ENCODE results near the gene ABCA7. TPM values are rescaled to one million over a fixed set of nuclear protein-coding genes. Genes with fewer than 3 reads are reported as not detected.

The ABCA7 gene
- total and polyA plus RNA-seq, 2 donors = 1.9 to 5.9 TPM

GRCh38 chr19:1086613-1087012 is 46.7 kb downstream of the ABCA7 start:
- Histone ChIP-seq H3K4me1 (ENCODE audit: insufficient read depth) (peaks cover 2% of the 10 kb centered on the region), H3K4me3 (ENCODE audit: low read depth, low read length) (no peak overlapping the region), H3K27ac (ENCODE audit: low read depth) (no peak overlapping the region), H3K36me3 (ENCODE audit: insufficient read depth) (no peaks in the 10 kb centered on the region)
- 72% methylated on average over 21 of the region's 21 CpGs for WGBS
- DNase-seq (ENCODE audit: extremely low spot score) = no peak

DNA sequence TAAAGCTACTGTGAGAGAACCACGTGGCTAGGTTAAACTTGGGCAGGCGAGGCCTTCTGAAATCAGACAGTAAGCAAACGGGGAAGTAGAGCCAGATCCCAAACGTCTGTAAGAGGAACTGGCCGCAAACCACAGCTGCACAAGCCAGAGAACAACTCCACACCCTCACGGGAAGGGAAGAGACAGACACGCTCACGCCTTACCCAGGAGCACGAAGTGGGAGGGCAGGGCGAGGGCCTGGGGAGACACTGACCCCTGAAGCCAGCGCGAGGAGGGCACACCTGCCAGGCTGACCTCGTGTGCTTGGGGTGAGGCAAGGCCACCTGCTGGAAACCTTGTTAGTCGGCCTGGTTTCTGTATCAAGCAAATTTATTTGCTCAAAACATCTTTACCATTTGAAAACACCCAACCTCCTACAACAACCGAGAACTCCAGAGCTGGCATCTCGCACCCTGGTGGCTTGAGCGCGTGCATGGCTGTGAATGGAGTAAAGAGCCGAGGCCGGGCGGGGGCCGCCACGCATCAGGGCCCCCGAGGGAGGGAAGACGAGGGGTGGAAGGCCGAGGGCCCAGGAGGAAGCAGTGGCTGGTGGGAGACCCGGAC is 48.0 kb downstream of the ABCA7 start:
- no peaks in the 10 kb centered on the region for H3K4me1 ChIP-seq (ENCODE audit: insufficient read depth)
- DNase-seq (ENCODE audit: extremely low spot score) = no peak
- H3K36me3 ChIP-seq (ENCODE audit: insufficient read depth) = peaks cover 2% of the 10 kb centered on the region
- H3K27ac ChIP-seq (ENCODE audit: low read depth) = no peak overlapping the region
- WGBS = 70% methylated on average over 27 of the region's 27 CpGs
- no peak overlapping the region for H3K4me3 ChIP-seq (ENCODE audit: low read depth, low read length)

GRCh38 chr19:1088416-1089010 is 48.6 kb downstream of the ABCA7 start:
- DNase-seq (ENCODE audit: extremely low spot score) = no peak
- Histone ChIP-seq H3K27ac (ENCODE audit: low read depth) (no peak overlapping the region), H3K4me1 (ENCODE audit: insufficient read depth) (no peaks in the 10 kb centered on the region), H3K36me3 (ENCODE audit: insufficient read depth) (peaks cover 2% of the 10 kb centered on the region), H3K4me3 (ENCODE audit: low read depth, low read length) (no peak overlapping the region)
- 86% methylated on average over 27 of the region's 27 CpGs for WGBS

DNA sequence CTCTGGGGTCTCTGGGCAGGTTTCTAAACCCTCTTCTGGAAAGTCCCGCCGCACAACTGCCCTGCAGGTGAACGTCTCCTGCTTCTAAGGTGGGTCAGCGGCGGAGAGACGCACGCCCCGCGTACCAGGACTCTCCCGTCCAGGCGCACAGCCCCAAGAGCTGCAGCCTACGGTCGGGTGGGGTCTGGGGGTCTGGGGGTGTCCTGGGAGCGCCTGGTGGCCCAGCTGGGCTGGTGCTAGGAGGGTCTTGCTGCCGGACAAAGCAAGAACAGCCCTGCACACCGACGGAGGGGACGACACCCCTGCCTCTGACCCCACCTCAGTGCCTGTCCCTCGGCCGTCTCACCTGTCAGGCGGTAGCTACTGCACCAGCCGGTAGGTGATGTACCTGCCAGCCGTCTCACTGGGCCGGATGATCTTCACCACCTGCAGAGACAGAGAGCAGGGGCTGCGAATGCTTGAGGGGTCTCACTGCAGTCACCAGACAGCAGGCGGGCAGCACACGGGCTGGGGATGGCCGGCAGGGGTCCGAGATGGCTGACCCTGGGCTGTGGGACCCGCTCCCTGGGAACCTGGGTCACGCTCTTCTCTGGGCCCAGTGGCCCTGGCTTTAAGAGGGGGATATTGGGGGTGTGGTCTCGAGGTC is 49.3 kb downstream of the ABCA7 start:
- WGBS = 94% methylated on average over 32 of the region's 32 CpGs
- Histone ChIP-seq H3K27ac (ENCODE audit: low read depth) (no peak overlapping the region), H3K36me3 (ENCODE audit: insufficient read depth) (peaks cover 2% of the 10 kb centered on the region), H3K4me3 (ENCODE audit: low read depth, low read length) (no peak overlapping the region), H3K4me1 (ENCODE audit: insufficient read depth) (no peaks in the 10 kb centered on the region)
- no peak for DNase-seq (ENCODE audit: extremely low spot score)

DNA sequence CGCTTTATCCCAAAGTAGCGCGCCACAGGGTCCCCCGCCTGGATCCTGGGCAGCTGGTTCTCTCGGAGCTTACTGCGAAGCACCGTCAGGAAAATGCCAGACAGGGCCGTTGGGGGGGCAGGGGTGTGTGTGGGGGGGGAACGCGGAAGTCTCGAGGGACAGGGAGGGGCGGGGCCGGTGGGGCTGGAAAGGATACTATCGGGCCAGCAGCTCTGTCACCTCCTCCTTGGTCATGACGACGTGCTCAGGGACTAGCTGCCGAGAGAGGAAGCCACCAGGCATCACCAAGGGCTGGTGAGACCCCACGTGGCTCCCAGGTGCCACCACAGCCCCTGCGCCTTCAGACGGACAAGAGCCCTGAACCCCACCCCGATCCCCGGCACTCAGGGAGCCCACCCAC is 50.0 kb downstream of the ABCA7 start:
- WGBS = 87% methylated on average over 22 of the region's 22 CpGs
- no peak overlapping the region for H3K27ac ChIP-seq (ENCODE audit: low read depth)
- peaks cover 2% of the 10 kb centered on the region for H3K36me3 ChIP-seq (ENCODE audit: insufficient read depth)

GRCh38 chr19:1090731-1091543 is 51.0 kb downstream of the ABCA7 start:
- DNase-seq (ENCODE audit: extremely low spot score) = no peak
- H3K4me1 ChIP-seq (ENCODE audit: insufficient read depth) = no peaks in the 10 kb centered on the region
- 92% methylated on average over 38 of the region's 38 CpGs for WGBS
- peaks cover 2% of the 10 kb centered on the region for H3K36me3 ChIP-seq (ENCODE audit: insufficient read depth)
- no peak overlapping the region for H3K27ac ChIP-seq (ENCODE audit: low read depth)
- no peak overlapping the region for H3K4me3 ChIP-seq (ENCODE audit: low read depth, low read length)

More for the DNA sequence above, 50.0 kb downstream of the ABCA7 start:
- no peak for DNase-seq (ENCODE audit: extremely low spot score)
- no peak overlapping the region for H3K4me3 ChIP-seq (ENCODE audit: low read depth, low read length)
- H3K4me1 ChIP-seq (ENCODE audit: insufficient read depth) = no peaks in the 10 kb centered on the region

GRCh38 chr19:1091544-1092175 is 51.8 kb downstream of the ABCA7 start:
- no peak for DNase-seq (ENCODE audit: extremely low spot score)
- Histone ChIP-seq H3K4me3 (ENCODE audit: low read depth, low read length) (no peak overlapping the region), H3K36me3 (ENCODE audit: insufficient read depth) (peaks cover 2% of the 10 kb centered on the region), H3K27ac (ENCODE audit: low read depth) (no peak overlapping the region), H3K4me1 (ENCODE audit: insufficient read depth) (no peaks in the 10 kb centered on the region)
- WGBS = 92% methylated on average over 27 of the region's 27 CpGs

DNA sequence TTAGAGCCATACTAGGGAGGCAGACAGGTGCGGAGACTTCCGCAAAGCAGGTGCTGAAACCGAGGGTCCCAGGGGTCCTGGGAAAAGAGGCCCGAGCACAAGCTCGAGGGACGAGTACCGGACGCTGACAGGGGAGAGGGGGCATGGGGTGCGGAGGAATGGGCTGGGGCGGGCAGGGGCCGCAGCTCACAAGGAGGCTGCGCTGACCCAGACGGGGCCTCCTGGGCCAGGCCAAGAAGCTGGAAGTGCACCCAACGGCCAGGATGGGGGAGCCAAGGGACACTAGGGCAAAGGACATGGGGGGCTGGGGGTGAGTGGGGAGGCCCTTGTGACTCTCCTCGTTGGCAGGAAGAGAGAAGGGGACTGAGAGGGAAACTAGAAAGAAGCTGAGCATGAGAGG is 53.4 kb downstream of the ABCA7 start:
- H3K4me3 ChIP-seq (ENCODE audit: low read depth, low read length) = no peak overlapping the region
- H3K27ac ChIP-seq (ENCODE audit: low read depth) = no peak overlapping the region
- H3K36me3 ChIP-seq (ENCODE audit: insufficient read depth) = peaks cover 2% of the 10 kb centered on the region

DNA sequence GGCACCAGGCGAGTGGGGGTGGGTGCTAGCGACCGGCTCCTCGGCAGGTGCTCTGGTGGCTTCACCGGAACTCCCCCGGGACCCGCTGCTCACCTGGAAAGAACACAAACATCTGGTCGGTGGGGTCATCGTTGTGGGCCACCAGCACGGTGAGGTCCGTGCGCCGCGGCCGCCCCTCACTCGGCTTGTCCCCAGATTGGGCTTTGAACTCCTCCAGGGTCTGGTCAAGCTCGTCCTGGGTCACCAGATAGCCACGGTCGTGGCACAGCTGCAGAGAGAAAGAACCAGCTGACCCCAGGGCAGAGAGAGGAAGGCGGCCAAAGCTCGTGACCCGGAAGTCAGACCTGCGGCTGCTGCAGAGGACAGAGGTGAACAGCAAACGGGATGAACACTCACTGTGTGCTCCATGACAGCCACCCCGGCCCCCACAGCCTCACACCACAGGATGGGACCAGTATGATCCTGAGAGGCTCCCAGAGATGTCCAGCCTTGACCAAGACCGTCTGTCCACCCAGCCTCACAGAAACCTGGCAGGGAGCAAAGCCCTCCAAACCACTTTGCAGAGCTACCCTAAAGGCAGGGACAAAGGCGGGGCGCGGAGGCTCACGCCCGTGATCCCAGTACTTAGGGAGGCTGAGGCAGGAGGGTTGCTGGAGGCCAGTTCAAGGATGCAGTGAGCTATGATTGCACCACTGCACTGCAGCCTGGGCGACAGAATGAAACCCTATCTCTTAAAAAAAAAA is 54.1 kb downstream of the ABCA7 start:
- WGBS = 68% methylated on average over 32 of the region's 32 CpGs
- H3K27ac ChIP-seq (ENCODE audit: low read depth) = no peak overlapping the region
- H3K4me1 ChIP-seq (ENCODE audit: insufficient read depth) = no peaks in the 10 kb centered on the region

More for the DNA sequence above, 53.4 kb downstream of the ABCA7 start:
- 87% methylated on average over 15 of the region's 15 CpGs for WGBS
- H3K4me1 ChIP-seq (ENCODE audit: insufficient read depth) = no peaks in the 10 kb centered on the region
- no peak for DNase-seq (ENCODE audit: extremely low spot score)

GRCh38 chr19:1094655-1094977 is 54.7 kb downstream of the ABCA7 start:
- peaks cover 2% of the 10 kb centered on the region for H3K36me3 ChIP-seq (ENCODE audit: insufficient read depth)
- H3K27ac ChIP-seq (ENCODE audit: low read depth) = peak overlapping the region; percentile 39
- no peak for DNase-seq (ENCODE audit: extremely low spot score)
- peak overlapping the region; percentile 85 for H3K4me3 ChIP-seq (ENCODE audit: low read depth, low read length)
- under 1% methylated on average over 19 of the region's 19 CpGs for WGBS
- H3K4me1 ChIP-seq (ENCODE audit: insufficient read depth) = no peaks in the 10 kb centered on the region

More for the DNA sequence above, 54.1 kb downstream of the ABCA7 start:
- no peak for DNase-seq (ENCODE audit: extremely low spot score)
- Histone ChIP-seq H3K36me3 (ENCODE audit: insufficient read depth) (peaks cover 2% of the 10 kb centered on the region), H3K4me3 (ENCODE audit: low read depth, low read length) (peak overlapping the region; percentile 85)

- Histone ChIP-seq H3K4me3 (ENCODE audit: low read depth, low read length) (peak within 1 kb of the TSS; percentile 85), H3K36me3 (ENCODE audit: insufficient read depth) (peaks cover 2% of the 10 kb centered on the region), H3K27ac (ENCODE audit: low read depth) (peak within 1 kb of the TSS; percentile 39), H3K4me1 (ENCODE audit: insufficient read depth) (no peaks in the 10 kb centered on the region)
- WGBS = under 1% methylated on average over 81 of the region's 81 CpGs
- DNase-seq (ENCODE audit: extremely low spot score) = peak; percentile 93
Measured at GRCh38 chr19:1094978-1095701, 55.2 kb downstream of the ABCA7 start, which contains the start of gene POLR2E. Gene POLR2E, minus strand, starts transcription at chr19:1095375. Its CDS starts 60 bp downstream, at chr19:1095315.

GRCh38 chr19:1097810-1098176 is 57.9 kb downstream of the ABCA7 start:
- Histone ChIP-seq H3K4me3 (ENCODE audit: low read depth, low read length) (no peak overlapping the region), H3K36me3 (ENCODE audit: insufficient read depth) (no peaks in the 10 kb centered on the region), H3K4me1 (ENCODE audit: insufficient read depth) (no peaks in the 10 kb centered on the region), H3K27ac (ENCODE audit: low read depth) (peak overlapping the region; percentile 34)
- 77% methylated on average over 7 of the region's 7 CpGs for WGBS
- no peak for DNase-seq (ENCODE audit: extremely low spot score)
